Lower leg skin (tissue), 3 donors: ENCODE results near the gene F9.

Source experiments
- CTCF ChIP-seq, 3 donors: fragments of 450-650 bp; IDR thresholded peaks; one replicate each; pipeline ENCODE4 v1.5.1; 2016; ENCODE audit warnings: antibody characterized with exemption in 3 of 3, mild to moderate bottlenecking in 3 of 3, moderate library complexity in 2 of 3
- POLR2A ChIP-seq, 2 donors: fragments of 450-650 bp; IDR thresholded peaks; one replicate each; pipeline ENCODE4 v1.6.1; 2016 to 2017; ENCODE audit warnings: antibody characterized with exemption in 2 of 2, mild to moderate bottlenecking in 1 of 2, moderate library complexity in 1 of 2

GRCh38 chrX:139518475-139518874 lies 12.1 kb upstream of the F9 start:
- TF ChIP-seq CTCF (IDR thresholded peaks at IDR 0.05) (no peak), POLR2A (IDR thresholded peaks at IDR 0.05) (no peak)
